Kidney epithelial cell (primary cell): ENCODE measurements around the gene ATP5F1B. TPM values are rescaled to one million over a fixed set of nuclear protein-coding genes. Genes with fewer than 3 reads are reported as not detected.

Experiments
- DNase-seq: peaks from one replicate; pipeline ENCODE4 v3.0.0-alpha.2; 2010; ENCODE audit warnings: low read depth
- H3K27me3 ChIP-seq: 2 replicates; pipeline ENCODE4 v1.6.0; 2011; ENCODE audit warnings: low read length; ENCODE audit not compliant: control insufficient read depth, insufficient read depth
- H3K36me3 ChIP-seq: 2 replicates; pipeline ENCODE4 v1.5.1; 2011; ENCODE audit warnings: low read length; ENCODE audit not compliant: control insufficient read depth, insufficient read depth
- H3K4me3 ChIP-seq: 2 replicates; pipeline ENCODE4 v1.5.1; 2011; ENCODE audit warnings: low read depth, mild to moderate bottlenecking, control low read depth, low read length
- total RNA-seq: library from RNA; depleted of rRNA; stranded (reverse); fragments of >200 nt; gene quantifications from 2 replicates; pipeline ENCODE4 v1.2.3, GENCODE V29; 2015
- TF ChIP-seq, protein P1 (sequence below): IDR thresholded peaks from 2 replicates; pipeline ENCODE4 v1.5.1; 2011; ENCODE audit warnings: mild to moderate bottlenecking, moderate library complexity, low read length, control low read depth, inconsistent platforms; ENCODE audit not compliant: insufficient read depth, poor library complexity, severe bottlenecking

The ATP5F1B gene
- total RNA-seq, 1 donor from 2014 or later, result 419 TPM

DNA sequence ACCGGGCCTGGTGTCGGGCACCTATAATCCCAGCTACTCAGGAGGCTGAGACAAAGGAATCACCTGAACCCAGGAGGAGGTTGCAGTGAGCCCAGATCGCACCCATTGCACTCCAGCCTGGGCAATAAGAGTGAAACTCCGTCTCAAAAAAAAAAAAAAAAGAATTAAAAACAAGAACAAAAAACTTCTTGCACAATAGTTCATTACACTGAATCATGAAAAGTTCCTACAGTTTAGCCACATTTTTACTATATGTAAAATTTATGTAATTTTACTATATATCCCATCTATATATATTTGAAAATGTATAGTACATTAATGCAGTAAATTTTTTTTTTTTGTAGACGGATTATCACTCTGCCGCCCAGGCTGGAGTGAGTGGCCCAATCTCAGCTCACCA lies 4.6 kb downstream of the ATP5F1B start:
- no peak for DNase-seq
- TF ChIP-seq, protein P1, sequence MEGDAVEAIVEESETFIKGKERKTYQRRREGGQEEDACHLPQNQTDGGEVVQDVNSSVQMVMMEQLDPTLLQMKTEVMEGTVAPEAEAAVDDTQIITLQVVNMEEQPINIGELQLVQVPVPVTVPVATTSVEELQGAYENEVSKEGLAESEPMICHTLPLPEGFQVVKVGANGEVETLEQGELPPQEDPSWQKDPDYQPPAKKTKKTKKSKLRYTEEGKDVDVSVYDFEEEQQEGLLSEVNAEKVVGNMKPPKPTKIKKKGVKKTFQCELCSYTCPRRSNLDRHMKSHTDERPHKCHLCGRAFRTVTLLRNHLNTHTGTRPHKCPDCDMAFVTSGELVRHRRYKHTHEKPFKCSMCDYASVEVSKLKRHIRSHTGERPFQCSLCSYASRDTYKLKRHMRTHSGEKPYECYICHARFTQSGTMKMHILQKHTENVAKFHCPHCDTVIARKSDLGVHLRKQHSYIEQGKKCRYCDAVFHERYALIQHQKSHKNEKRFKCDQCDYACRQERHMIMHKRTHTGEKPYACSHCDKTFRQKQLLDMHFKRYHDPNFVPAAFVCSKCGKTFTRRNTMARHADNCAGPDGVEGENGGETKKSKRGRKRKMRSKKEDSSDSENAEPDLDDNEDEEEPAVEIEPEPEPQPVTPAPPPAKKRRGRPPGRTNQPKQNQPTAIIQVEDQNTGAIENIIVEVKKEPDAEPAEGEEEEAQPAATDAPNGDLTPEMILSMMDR, result no peak
- no peak overlapping the region for H3K4me3 ChIP-seq
- H3K36me3 ChIP-seq, result peaks cover 2% of the 10 kb centered on the region
- H3K27me3 ChIP-seq, result no peaks in the 10 kb centered on the region

DNA sequence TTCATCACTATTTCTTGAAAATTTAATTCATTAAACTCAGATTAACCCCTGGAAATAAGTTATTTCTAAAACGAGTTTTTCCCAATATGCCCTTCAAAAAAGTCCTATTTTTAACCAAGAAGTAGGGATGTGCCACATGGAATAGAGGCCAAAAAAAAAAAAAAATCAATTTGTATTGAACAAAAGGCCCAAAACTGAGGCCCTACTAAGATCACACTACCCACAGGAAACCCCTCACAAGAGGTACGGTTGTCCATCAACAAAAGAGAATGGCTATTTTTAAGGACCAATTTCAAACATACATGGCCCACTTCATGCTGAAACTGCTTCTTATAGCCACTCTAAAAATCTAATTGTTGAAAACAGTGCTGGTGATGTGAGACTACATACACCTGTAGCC lies 8.2 kb downstream of the ATP5F1B start:
- TF ChIP-seq, protein P1, result no peak
- no peaks in the 10 kb centered on the region for H3K27me3 ChIP-seq
- no peak for DNase-seq
- peaks cover 2% of the 10 kb centered on the region for H3K36me3 ChIP-seq
- no peak overlapping the region for H3K4me3 ChIP-seq

DNA sequence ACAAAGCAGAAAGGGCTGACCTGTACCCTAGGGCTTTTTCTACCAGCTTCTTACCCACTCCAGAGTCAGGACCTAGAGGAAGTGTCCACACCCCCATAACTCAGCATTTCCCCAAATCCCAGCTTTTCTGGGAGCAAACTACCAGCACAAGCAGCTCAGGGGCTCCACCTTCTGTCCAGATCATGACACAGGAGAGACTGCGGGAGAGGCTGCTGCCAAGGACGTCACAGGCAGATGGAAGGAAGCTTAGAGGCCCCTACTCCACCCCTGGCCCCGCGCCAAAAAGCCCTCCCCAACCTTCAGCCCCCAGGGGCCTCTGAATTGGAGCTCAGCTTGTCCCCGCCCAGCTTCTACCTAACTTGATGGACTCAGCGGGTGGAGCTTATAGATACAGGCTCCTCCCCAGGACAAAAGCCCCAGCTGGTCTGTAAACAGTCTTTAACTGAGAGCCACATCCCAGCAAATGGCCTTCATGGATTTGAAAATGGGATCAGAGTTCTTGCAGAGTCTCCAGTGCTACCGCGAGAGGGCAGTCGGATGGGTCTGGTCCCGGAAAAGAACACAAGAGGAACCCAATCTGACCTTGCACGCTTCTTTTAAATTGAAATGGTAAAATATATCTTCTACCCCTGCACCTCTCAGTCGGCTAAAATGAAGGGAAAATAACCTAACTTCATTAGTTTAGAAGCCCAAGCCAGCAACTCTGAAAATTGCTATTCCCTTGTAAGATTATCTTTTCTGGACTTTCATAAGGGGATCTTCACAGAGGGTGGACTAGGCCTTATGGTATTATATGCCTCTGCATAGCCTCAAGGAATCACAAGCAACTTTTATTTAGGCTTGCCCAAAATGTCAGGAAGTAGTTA lies 8.9 kb downstream of the ATP5F1B start:
- Histone ChIP-seq H3K36me3 (peaks cover 2% of the 10 kb centered on the region), H3K4me3 (peak overlapping the region; percentile 86), H3K27me3 (no peaks in the 10 kb centered on the region)
- TF ChIP-seq, protein P1, result peak; percentile 75
- peak; percentile 95 for DNase-seq

DNA sequence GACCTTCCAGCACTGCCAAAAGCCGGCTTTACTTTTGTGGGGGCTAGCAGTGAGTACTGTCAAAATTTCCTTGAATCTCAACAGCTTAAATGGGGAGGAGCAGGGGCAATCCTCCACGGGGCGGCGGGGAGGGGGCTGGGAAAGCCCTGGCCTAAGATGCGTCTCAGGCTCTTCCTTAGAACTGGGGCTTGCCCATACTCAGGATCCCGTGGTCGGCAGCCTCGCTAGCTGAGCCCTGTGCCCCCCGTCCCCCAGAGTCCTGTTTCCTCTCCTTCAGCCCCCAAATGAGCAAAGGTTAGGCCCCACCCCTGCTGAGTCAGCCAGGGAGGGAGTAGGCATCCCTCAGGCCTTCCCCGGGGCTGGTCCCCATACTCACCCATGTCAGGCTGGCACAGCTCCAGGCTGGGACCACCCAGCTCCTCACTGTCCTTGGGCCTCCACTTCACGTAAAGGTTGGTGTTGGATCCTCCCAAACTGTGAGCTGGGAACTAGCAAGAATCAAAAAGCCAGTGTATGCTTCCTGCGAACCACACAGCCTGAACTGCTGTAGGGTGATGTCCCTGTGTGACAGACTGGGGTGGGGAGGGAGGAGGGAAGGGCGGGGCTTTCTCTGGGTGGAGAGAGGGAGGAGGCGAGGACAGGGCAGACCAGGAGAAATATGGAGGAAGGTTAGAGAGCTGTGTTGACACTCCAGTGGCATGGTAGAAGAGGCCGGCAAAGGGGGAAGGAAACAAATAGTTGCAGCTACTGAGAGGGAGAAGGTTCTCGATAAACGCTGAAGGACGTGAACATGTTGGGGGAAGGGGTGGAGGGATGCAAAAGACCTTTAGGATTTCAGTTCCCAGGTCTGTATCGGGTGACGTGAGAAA lies 9.7 kb downstream of the ATP5F1B start:
- Histone ChIP-seq H3K36me3 (peaks cover 2% of the 10 kb centered on the region), H3K4me3 (peak overlapping the region; percentile 86), H3K27me3 (no peaks in the 10 kb centered on the region)
- TF ChIP-seq, protein P1, result no peak
- DNase-seq, result no peak

DNA sequence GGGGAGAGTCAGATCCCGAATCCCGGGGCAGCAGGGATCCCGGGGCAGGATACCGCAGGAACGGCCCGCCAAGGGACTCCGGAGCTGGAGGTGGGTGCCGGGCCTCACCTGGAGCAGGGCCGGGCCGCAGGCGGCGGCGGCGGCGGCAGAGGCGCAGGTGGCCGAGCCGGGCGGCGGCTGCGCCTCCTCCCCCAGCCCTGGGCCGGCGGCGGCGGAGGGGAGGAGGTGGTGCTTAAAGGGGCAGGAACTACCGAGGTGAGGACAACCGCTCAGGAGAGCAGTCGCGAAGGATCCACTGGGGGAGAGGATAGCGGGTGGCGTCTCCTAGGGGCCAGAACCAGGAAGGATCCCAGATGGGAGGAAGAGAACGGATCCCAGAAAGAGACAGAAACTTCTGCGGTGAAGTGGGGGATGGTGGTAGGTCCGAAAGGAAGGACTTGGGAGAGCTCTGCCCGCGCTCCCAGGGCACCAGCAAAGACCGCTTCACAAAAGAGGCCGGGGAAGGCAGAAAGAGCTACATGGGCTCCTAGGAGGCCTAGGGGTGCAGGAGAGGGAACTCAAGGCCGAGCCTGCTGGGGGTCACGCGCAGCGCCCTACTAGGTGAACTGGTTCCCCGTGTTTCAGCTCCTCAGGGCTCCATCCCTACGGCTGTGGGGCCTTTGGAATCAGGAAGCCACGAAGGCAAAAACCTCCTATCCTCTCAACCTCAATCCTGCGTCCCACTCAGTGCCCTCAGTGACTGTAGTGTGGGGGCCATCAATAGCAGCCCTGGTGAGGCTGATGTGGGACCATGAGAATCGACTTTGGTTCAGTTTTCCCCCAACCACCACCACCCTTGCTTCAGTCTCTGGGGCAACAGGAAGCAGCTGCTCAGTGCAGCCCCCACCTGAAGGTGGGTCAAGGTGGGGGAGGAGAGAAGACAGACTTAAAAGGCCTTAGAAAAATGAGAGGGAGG lies 10.7 kb downstream of the ATP5F1B start:
- Histone ChIP-seq H3K4me3 (peak overlapping the region; percentile 86), H3K27me3 (no peaks in the 10 kb centered on the region), H3K36me3 (peaks cover 2% of the 10 kb centered on the region)
- TF ChIP-seq, protein P1, result peak; percentile 63
- DNase-seq, result no peak
